GM21515 (cell line): ENCODE measurements around the gene IL1RAPL1.

Source experiments
- ATAC-seq: cut with Tn5 transposase; IDR thresholded peaks from one replicate; pipeline ENCODE4 v1.9.1; 2021; ENCODE audit not compliant: unreplicated experiment

IL1RAPL1 gene

DNA sequence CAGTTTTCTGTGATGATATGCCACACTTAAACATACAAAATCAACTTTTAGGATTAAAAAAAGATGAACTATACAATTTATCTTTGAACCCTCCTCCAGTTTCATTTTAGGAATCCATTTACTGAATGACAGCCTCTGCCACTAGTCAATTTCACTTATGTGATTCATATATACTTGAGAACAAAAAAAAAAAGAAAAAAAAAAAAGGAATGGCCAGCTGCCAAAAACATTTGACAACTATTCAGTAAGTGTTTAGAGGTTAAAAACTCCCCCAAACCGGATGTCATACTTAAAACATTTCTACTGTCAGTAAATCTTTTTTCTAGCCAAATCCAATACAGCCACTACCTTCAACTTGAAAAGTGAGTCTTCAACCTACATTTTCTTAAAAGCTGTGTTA lies 1361.4 kb downstream of the IL1RAPL1 start:
- no peak for ATAC-seq

DNA sequence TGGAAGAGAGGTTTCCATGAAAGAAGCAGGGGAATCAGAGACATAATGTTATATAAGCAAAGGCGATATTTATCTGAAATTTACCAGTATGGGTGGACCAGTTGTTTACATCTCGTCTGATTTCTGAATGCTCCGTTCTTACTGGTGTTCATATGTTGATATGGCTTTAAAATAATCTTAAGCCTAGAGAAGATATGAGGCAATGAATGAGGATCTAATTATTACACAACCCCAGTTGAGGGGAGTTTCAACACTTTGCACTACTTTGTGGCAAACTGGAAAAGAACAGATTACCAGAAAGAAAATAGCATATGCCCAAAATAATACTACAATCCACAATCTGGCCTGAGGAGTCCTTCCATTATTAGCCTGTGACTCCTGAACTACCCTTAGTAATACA lies 1364.8 kb downstream of the IL1RAPL1 start:
- ATAC-seq, result no peak

DNA sequence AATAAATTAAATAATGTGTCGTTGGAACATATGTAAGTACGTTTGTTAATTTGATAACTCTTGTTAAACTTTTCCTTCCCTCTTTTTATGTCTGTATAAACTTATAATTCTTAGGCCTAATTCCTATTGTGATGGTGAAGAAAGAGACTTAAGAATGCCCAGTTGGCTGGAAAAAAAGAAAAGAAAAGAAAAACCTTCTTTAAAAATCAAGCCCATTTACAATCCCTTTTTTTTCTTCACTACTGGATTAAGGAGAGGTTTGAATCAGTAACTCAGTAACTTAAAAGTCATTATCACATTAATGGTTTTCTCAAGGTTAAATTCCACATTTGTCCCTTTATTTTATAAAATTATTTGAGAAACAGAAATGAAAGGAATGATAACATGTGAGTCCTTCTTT lies 1374.8 kb downstream of the IL1RAPL1 start:
- no peak for ATAC-seq

DNA sequence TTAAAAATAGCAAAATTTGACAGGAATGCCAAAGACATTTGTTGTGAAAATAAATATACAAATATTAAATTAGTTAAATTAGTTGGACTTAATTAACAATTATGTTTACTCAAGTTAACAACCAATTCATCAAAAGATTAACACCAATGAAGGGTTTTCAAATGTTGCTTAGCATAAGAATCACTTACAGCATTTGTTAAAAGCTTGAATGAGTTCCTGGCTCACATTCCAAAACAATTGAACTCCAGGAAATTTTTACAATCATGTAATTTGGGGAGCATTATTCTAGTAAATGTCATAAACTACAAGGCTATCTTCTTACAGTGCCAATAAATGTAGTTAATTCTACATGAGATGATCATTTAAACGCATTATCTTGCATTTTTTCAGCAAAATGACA lies 1378.4 kb downstream of the IL1RAPL1 start:
- ATAC-seq, result no peak

DNA sequence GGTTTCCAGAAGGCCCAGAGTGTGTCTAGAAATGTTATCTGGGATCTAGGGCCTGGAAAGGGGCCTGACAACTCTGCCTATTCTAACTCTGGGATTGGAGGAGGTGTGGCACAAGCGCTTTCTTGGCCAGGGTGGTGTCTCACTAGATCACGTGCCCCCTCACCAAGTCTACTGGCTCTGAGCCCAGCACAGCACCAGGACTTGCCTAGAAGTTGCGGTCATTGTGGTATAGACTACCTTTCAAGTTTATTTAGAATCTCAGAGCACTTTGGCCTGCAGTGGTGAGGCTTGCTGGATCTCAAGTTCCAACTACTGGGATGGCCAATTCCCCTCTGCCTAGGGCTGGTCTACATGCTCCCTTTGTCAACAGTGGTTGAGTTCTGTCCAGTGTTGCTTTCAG lies 1404.8 kb downstream of the IL1RAPL1 start:
- no peak for ATAC-seq

DNA sequence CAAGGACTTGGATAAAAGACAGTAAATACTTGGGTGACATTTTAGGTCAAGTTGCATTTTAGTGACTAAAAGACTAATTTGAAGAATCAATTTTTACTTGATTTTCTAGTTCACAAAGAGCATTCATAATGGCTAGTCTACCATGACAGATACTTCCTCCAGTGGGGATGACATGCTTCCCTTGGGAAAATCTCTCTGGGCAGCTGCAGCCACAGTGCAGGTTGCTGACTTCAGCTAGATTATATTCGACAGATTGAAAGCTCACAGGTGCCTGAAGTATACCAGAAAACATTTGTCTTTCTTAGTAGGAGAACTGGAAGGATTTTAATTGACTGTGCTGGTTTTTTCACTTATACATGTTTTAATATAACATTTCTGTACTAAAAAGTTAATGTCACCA lies 1418.6 kb downstream of the IL1RAPL1 start:
- ATAC-seq, result no peak
